HG03439 (cell line): Measurements from ENCODE around the gene IL22RA1.

ENCODE experiments used
- ATAC-seq: cut with Tn5 transposase; IDR thresholded peaks from one replicate; pipeline ENCODE4 v1.9.1; 2021; ENCODE audit warnings: mild to moderate bottlenecking, moderate library complexity; ENCODE audit not compliant: unreplicated experiment

Gene IL22RA1

DNA sequence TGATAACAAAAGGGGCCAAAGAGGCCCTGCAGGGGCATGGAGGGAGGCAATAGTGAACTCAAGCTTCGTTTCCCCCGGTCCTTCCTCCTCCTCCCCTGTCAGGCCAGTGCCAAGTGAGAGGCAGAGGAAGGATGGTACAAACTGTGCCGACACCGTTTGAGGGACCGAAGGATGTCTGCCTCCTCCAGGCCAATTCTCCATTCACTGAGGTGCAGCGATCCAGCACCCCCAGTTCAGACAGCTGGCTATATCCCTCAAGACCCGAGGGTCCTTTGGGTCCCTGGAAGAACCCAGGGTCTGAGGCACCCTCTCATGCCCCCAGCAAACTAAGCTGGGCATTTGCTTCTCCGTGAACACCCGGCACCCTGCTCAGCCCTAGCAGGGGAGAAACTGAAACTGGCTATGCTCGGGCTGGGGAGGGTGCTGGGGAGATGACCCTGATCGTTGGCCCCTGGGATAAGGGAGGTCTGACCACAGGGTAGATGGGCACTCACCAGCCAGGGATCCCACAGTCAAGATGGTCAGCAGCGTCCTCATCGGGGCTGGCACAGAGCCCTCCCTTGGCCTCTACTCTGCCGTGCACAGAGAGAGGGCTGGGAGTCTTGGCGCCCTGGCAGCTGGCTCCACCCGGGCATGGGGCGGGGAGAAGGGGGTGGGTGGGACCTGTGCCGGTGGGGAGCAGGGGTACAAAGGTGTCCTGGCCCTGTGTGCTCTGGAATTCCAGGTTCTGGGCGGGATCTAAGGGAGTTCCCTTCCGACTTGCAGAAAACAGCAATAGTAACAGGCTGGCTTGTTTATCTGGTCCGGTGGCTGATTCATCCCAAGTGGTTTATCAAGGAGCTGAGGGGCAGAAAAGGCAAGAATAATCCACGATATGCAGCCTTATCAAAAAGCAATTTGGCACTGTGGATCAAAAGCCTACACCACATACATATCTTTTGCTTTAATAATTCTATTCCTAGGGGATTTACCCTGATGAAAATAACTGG lies at the start of gene IL22RA1:
Gene IL22RA1 (minus strand): TSS at position 595 of the 989 bp plus-strand sequence. CDS start 58 bp downstream, at position 537.
- no peak for ATAC-seq

GRCh38 chr1:24191860-24192259 lies 48.9 kb upstream of the IL22RA1 start:
- ATAC-seq, result no peak

DNA sequence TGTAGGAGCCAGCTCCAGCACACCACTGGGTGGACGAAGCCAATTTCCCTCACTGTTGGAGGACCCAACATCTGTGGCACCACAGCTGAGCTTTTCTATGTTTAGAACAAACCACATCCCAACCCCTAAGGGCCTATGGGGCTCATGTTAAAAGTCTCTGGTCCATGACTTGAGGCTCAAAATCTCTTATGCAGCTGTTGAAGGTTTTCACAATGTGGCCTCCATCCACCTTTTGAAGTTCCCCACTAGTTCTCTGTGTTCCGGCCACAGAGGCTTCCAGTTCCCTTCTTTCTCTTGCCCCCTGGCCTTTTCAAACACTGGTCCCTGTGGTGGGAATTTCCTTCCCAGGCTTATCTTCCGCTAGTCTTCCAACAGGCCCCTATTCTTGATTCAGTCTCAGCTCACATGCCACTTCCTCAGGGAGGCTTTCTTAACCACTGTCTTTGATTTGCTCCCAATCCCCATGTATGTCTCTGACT lies 48.1 kb upstream of the IL22RA1 start:
- peak; percentile 41 for ATAC-seq

- no peak for ATAC-seq
Observed at GRCh38 chr1:24189528-24189927, 46.6 kb upstream of the IL22RA1 start.

GRCh38 chr1:24186993-24187790 lies 44.3 kb upstream of the IL22RA1 start, which contains the start of gene IFNLR1:
Gene IFNLR1 (minus strand): TSS chr1:24187289. CDS start chr1:24187248, 41 bp downstream.
- no peak for ATAC-seq

GRCh38 chr1:24186711-24186992 lies 43.7 kb upstream of the IL22RA1 start:
- ATAC-seq, result no peak

DNA sequence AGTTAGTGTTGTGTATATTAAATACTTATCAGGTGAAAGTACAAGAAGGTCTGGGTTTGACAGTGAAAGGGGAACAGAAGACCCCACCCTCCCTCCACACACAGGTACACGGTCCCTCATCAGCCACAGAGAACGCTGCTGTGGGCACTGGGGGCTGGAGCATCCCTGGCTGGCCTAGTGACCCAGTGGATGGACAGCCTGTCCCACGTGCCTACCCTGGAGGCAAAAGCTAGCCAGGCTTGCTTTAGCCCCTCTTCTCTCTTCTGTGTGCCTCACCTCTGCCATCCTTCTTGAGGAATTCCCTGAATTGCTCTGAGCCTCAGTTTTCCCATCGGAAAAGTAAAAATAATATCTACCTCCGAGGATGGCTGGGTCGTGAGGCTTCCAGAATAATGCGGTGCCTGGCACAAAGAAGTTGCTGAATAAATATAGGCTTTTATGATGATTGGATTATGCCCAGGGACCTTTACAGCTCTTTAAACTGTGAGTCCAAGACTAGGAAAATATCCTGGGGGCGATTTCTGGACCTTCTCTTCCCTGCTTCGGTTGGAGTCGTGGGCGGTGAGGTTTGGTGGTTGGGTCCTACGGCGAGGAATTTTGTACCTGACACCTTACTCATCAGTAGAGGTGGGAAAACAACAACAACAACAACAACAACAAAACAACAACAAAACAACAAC lies 43.2 kb upstream of the IL22RA1 start:
- ATAC-seq, result no peak

GRCh38 chr1:24185076-24185475 lies 42.1 kb upstream of the IL22RA1 start:
- no peak for ATAC-seq

- ATAC-seq, result no peak
Observed at GRCh38 chr1:24182061-24182460, 39.1 kb upstream of the IL22RA1 start.

DNA sequence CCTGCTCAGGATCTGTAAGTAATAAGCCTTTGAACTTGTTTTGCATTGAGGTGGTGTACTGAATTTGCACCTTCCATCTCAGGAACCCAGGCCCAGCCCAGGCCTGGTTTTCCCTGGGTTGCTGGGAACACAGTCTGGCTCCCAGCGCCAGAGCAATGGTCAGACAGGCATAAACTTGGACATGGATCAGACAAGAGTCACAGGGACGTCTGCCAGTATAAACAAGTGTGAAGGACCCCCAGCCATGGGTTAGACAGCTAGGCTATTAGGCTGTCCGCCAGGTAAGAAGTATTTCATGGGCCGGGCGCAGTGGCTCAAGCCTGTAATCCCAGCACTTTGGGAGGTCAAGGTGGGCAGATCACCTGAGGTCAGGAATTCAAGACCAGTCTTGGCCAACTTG lies 38.7 kb upstream of the IL22RA1 start:
- ATAC-seq, result no peak

GRCh38 chr1:24180676-24181075 lies 37.7 kb upstream of the IL22RA1 start:
- ATAC-seq, result no peak

DNA sequence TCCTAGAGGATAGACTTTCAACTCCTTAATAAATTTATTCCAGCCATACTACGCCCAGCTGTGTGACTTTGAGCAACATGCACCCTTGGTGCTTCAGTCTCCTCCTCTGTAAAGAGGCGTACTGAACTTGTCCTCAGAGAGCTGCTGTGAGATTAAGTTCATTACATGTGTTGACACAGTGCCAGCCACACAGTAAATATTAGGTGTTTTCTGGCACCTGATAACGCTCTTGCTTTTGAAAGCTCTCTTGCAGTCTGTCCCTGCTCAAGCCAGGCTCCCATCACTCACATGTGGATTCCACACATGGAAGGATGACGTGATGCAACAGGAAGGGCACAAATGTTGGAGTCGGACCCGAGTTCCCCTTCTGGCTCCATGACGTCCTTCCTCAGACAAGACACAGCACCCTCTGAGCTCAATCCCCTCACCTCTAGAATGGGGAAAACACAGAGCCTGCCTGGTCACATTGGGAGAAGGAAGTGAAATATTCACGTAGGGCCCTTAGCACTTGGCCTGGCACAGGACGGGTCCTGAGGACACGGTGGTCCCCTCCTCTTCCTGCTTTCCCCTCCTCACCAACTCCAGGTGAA lies 36.4 kb upstream of the IL22RA1 start:
- no peak for ATAC-seq

DNA sequence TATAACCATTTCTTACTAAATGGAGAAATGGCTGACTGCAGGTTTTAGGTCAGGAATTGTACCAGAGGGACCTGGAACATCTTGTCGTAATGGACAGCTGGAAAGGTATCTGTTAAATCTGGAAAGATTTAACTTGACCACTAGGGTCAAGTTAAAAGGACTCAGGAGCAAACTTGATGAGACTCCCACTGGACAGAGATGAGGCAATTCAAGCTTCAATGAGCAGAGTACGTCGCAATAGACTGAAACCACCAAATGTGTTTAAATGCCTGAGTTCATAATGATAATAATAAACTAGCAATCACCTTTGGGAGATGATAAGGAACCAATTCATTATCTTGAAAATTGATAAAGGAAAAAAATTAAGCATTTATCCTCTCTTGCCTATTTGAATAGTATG lies 35.5 kb upstream of the IL22RA1 start:
- ATAC-seq, result no peak

GRCh38 chr1:24177161-24177560 lies 34.2 kb upstream of the IL22RA1 start:
- no peak for ATAC-seq

GRCh38 chr1:24175033-24175755 lies 32.3 kb upstream of the IL22RA1 start:
- no peak for ATAC-seq

DNA sequence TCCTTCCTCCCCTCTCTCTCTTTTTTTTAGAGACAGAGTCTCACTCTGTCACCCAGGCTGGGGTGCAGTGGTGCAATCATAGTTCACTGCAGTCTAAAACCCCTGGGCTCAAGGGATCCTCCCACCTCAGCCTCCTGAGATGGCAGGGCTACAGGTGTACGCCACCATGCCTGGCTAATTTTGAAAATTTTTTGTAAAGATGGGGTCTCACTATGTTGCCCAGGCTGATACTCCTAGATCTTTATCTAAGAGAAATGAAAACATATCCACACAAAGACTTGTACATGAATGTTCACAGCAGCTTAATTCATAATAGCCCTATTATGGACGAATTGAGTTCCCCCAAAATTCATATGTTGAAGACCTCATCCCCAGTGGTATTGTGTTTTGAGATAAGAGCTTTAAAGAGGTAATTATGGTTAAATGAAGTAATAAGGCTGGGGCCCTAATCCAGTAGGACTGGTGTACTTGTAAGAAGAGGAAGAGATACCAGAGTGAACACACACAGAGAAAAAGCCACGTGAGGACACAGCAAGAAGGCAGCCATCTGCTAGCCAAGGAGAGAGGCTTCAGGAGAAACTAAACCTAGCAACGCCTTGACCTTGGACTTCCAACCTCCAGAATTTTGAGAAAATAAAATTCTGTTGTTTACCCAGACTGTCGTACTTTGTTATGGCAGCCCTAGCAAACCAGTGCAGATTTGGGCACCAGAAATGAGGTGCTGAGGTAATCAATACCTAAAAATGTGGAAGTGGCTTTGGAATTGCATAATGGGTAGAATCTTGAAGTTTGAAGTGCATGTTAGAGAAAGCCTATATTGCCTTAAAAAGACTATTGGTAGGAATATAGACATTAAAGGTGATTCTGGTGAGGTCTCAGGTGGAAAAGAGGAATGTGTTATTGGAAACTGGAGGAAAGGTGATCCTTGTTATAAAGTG lies 31.0 kb upstream of the IL22RA1 start:
- no peak for ATAC-seq

DNA sequence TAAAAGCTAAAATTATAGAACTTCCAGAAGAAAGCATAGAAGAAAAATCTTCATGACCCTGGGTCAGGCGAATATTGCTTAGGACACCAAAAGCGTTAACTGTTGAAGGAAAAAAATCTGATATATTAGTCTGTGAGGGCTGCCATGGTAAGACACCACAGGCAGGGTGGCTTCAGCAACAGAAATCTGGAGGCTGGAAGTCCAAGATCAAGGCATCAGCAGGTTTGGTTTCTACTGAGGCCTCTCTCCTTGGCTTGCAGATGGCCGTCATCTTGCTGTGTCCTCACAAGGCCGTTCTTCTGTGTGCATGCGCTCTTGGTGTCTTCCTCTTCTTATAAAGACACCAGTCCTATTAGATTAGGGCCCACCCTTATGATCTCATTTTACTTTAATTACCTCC lies 29.7 kb upstream of the IL22RA1 start:
- no peak for ATAC-seq

DNA sequence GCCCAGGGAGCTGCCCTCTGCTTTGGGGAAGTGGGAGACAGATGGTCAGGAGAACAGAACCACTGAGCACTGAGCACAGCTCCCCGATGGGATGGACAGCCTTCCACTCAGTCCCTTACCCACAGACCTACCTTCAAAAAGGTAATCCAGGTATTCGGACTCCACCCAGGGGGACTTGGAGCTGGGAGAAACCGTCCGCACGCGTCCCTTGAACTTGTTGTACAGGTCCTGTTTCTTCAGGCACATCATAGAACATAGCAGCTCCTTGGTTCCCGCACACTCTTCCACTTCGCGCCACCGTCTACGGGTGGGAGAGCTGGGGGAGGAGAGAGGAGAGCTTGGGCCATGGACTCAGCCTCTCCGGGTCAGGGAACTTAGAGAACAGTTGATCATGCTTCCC lies 26.3 kb upstream of the IL22RA1 start:
- ATAC-seq, result no peak

DNA sequence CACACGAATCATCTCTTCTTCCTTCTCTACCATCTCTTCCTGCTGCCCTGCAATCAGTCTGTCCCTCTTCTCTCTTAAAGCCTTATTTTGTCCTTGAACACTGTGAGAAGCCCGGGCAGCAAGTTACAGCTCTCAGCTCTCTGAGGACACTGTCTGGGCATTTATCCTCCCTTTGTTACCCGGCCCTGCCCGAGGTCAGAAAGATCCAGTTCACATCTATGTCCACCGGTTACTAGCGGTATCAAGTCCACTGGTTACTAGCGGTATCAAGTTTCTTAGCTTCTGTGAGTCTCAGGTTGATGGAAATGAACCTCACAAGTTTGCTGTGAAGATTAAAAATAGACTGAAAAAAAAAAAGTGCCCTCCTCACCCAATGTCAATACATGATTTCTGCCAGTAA lies 25.3 kb upstream of the IL22RA1 start:
- no peak for ATAC-seq
